Measurements from ENCODE around the gene NBEA. TPM values are rescaled to one million over a fixed set of nuclear protein-coding genes. Genes with fewer than 3 reads are reported as not detected.

The NBEA gene
- total RNA-seq, 3 donors from 2014 or later, result 7.5 to 18.6 (median 16.1) TPM

DNA sequence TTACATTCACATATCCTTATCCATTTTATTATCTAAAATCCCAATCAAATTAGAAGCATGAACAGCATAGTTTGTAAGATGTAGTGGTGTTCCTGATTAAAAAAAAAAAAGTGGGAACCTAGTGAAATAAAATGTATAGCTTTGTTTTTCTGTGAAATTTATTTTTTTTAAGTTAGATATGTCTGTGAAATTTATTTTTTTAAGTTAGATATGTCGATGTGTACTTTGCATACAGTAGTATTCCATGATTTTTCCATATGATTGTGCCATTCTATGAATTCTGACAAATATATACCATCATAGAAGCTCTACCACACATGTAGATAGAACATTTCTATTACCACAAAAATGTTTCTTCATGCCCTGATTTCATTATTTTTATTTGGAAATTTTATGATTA, 540.5 kb downstream of the NBEA start:
- H3K9me3 ChIP-seq, result no peaks in the 10 kb centered on the region

DNA sequence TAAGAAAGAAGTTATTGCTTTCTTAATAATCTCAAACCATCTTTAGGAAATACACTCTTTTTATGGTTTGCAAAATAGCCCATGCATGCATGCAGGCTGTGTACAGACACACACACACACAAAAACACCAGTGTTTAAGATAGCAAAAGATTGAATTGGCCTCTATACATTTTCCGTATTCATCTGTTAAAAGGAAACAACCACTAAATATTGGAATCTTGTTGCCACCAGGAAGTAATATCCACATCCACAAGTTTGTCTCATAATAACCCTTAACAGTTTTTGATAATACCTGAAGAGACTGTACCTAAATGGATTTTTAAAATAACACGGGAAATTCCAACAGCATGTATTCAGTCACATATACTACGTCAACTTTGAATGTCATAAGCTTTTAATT, 541.7 kb downstream of the NBEA start:
- no peak overlapping the region for H3K4me3 ChIP-seq
- H3K27me3 ChIP-seq, result no peaks in the 10 kb centered on the region
- no peaks in the 10 kb centered on the region for H3K36me3 ChIP-seq
- H3K27ac ChIP-seq, result no peak overlapping the region
- no peaks in the 10 kb centered on the region for H3K4me1 ChIP-seq
- TF ChIP-seq, protein P1, sequence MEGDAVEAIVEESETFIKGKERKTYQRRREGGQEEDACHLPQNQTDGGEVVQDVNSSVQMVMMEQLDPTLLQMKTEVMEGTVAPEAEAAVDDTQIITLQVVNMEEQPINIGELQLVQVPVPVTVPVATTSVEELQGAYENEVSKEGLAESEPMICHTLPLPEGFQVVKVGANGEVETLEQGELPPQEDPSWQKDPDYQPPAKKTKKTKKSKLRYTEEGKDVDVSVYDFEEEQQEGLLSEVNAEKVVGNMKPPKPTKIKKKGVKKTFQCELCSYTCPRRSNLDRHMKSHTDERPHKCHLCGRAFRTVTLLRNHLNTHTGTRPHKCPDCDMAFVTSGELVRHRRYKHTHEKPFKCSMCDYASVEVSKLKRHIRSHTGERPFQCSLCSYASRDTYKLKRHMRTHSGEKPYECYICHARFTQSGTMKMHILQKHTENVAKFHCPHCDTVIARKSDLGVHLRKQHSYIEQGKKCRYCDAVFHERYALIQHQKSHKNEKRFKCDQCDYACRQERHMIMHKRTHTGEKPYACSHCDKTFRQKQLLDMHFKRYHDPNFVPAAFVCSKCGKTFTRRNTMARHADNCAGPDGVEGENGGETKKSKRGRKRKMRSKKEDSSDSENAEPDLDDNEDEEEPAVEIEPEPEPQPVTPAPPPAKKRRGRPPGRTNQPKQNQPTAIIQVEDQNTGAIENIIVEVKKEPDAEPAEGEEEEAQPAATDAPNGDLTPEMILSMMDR (IDR thresholded peaks at IDR 0.05), result no peak
- TF ChIP-seq POLR2A (IDR thresholded peaks at IDR 0.05) (no peak), POLR2AphosphoS5 (IDR thresholded peaks at IDR 0.05) (no peak)
- no peak for DNase-seq (ENCODE audit: low spot score in 2 of 2)
- no peaks in the 10 kb centered on the region for H3K9me3 ChIP-seq
- intact Hi-C loops (cut with DNase I; ENCODE audit: low total_unique reads), result no loop called here

More for the DNA sequence above, 540.5 kb downstream of the NBEA start:
- DNase-seq (ENCODE audit: low spot score in 2 of 2), result no peak
- no peak for TF ChIP-seq POLR2AphosphoS5 (IDR thresholded peaks at IDR 0.05)
- TF ChIP-seq, protein P1 (IDR thresholded peaks at IDR 0.05), result no peak
- no peak for TF ChIP-seq POLR2A (IDR thresholded peaks at IDR 0.05)
- no peak overlapping the region for H3K27ac ChIP-seq
- no peaks in the 10 kb centered on the region for H3K36me3 ChIP-seq
- H3K4me1 ChIP-seq, result no peaks in the 10 kb centered on the region
- no peaks in the 10 kb centered on the region for H3K27me3 ChIP-seq
- H3K4me3 ChIP-seq, result no peak overlapping the region
- intact Hi-C loops (cut with DNase I; ENCODE audit: low total_unique reads), result no loop called here

DNA sequence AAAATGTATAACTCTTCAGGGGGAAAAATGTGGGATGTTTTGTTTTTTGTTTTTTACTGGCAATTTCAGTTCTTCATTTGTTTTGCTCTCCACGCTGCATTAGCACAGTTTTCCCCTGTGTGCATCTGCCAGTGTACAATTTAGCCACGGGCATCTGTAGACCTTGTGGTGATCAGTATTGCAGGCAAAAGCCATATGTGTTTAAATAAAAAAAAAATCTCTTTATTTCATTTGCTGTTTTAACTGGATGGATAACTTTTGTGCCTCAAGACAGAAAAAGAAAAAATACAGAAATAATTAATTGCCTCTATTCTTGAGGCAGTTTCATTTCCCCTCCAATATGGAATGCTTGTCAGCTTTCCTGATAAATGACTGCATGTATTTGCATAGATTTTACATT, 542.3 kb downstream of the NBEA start:
- Histone ChIP-seq H3K4me1 (no peaks in the 10 kb centered on the region), H3K27me3 (no peaks in the 10 kb centered on the region), H3K9me3 (no peaks in the 10 kb centered on the region), H3K36me3 (no peaks in the 10 kb centered on the region), H3K4me3 (no peak overlapping the region), H3K27ac (no peak overlapping the region)
- TF ChIP-seq, protein P1 (IDR thresholded peaks at IDR 0.05), result no peak
- no peak for TF ChIP-seq POLR2A (IDR thresholded peaks at IDR 0.05)
- TF ChIP-seq POLR2AphosphoS5 (IDR thresholded peaks at IDR 0.05), result no peak
- DNase-seq (ENCODE audit: low spot score in 2 of 2), result no peak
- intact Hi-C loops (cut with DNase I; ENCODE audit: low total_unique reads), result no loop called here

DNA sequence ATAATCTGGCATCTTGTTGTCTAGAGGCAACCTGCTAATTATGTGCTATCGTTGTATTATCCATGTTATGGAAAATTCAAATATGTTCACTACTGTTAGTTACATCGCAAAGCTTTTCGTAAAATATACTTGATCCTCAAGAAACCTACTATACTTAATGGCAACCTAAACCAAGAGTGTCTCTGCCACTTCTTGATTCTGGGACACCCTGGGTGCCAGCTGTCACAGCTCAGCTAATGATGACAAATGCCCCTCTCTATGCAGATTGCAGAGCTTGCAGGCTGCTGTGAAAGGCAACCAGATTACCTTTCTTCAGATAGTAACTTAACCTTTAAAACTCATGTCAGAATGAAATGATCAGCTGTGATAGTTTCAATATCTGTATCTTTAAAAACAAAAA, 543.4 kb downstream of the NBEA start:
- no peaks in the 10 kb centered on the region for H3K9me3 ChIP-seq
- no peaks in the 10 kb centered on the region for H3K27me3 ChIP-seq
- TF ChIP-seq, protein P1 (IDR thresholded peaks at IDR 0.05), result no peak
- TF ChIP-seq POLR2AphosphoS5 (IDR thresholded peaks at IDR 0.05) (no peak), POLR2A (IDR thresholded peaks at IDR 0.05) (no peak)
- no peaks in the 10 kb centered on the region for H3K4me1 ChIP-seq
- no peak overlapping the region for H3K4me3 ChIP-seq
- no peak for DNase-seq (ENCODE audit: low spot score in 2 of 2)
- intact Hi-C loops (cut with DNase I; ENCODE audit: low total_unique reads), result no loop called here
- H3K27ac ChIP-seq, result no peak overlapping the region
- no peaks in the 10 kb centered on the region for H3K36me3 ChIP-seq

DNA sequence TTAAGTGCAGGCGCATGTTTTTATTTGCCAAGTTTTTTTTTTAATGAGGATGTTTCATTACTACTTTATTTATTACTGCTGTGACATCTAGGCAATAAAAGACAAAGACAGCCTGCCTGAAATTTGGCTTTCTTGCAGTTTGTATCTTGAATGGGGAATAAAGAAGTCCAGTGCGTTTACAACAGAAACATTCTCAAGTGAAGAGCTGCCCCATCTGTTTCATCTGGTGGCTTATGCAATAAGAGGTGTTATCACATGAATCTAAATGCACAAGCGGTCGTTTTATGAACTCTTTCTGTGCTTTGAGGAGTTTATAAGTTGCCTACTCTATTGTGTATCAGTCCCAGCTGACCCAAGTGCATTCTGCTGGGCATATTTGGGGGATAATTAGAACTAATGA, 547.0 kb downstream of the NBEA start:
- Histone ChIP-seq H3K27ac (no peak overlapping the region), H3K4me3 (no peak overlapping the region), H3K4me1 (no peaks in the 10 kb centered on the region), H3K9me3 (no peaks in the 10 kb centered on the region), H3K36me3 (no peaks in the 10 kb centered on the region), H3K27me3 (no peaks in the 10 kb centered on the region)
- intact Hi-C loops (cut with DNase I; ENCODE audit: low total_unique reads), result no loop called here
- DNase-seq (ENCODE audit: low spot score in 2 of 2), result no peak
- TF ChIP-seq POLR2AphosphoS5 (IDR thresholded peaks at IDR 0.05) (no peak), POLR2A (IDR thresholded peaks at IDR 0.05) (no peak)
- TF ChIP-seq, protein P1 (IDR thresholded peaks at IDR 0.05), result no peak

Data from breast epithelium (tissue), 4 donors.